GM19025 (cell line): Measurements from ENCODE around the gene DVL3.
A peak's percentile ranks its signal among the peaks of the same experiment; 100 is the strongest.

Source experiments
- ATAC-seq: cut with Tn5 transposase; IDR thresholded peaks from one replicate; pipeline ENCODE4 v1.9.1; 2021; ENCODE audit warnings: mild to moderate bottlenecking, low read depth, moderate library complexity; ENCODE audit not compliant: unreplicated experiment

Gene DVL3

GRCh38 chr3:184175981-184176376 lies 20.8 kb downstream of the DVL3 start:
- no peak for ATAC-seq

DNA sequence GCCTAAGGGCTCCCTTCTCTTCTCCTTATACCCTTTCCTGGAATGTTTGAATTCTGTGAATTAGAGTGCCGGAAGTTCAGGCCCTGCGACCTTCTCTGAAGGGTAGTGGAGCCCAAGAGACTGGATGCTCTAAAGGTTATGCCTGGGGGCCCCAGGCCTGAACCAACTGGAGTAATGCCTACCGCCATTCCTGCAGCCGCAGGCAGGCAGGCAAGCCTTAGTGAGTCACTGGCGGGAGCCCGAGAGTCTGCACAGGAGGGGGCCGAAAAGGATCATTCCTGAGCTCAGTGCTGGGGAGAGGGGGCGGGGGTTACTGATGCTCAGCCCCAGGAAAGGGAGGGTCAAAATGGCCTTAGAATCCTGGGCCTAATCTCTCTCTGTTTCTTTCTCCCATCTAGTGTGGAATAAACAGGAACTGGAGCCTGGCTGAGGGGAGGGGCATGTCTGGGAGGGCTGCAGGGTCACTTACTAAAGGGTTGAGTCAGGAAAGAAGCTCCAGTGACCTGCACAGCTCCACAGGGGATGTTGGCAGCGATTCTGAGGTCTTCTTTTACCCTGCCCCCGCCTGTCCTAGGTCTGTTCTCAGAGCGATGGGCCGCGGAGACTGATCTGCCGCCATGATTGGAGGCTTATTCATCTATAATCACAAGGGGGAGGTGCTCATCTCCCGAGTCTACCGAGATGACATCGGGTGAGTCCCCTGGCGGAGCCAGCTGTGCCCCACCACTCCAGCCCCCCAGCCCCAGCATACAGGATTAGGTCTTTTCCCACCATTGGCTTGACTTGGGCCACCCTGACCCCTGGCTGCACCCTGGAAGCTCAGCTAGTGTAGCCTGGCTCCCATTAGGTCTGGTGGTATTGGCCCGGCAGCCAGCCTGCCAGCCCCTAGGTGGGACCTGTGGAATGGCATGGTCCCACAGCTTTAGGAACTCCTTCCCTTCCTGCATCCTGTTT lies 21.5 kb downstream of the DVL3 start:
- no peak for ATAC-seq

GRCh38 chr3:184177331-184177731 lies 22.2 kb downstream of the DVL3 start:
- ATAC-seq = no peak

DNA sequence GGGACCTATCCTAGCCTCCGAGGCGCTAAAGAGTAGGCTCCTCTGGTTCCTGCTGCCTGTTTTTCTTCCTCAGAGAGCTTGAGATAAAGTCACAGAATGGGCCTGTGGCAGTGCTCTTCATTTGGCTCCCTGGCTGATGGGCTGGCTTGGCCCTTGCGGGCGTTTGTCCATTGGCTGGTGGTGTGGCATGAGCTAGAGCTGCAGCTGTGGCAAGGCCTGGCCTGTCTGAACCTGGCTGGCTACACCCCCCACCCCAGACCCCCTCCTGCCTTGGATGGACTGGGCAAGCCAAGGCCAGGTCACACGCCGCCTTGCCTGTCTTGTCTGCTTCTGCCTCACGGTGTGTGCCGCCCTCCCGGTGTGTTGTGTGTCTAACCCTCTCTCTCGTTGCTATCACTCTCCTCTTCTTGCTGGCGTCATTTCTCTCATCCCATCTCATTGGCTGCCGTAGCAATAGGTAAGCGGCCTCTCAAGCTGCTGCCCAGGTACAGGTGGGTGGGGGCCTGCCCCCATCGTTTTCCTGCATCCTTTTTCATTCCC lies 22.7 kb downstream of the DVL3 start:
- no peak for ATAC-seq

- ATAC-seq = no peak
Observed at GRCh38 chr3:184178521-184179138, 23.5 kb downstream of the DVL3 start.

GRCh38 chr3:184180165-184180564 lies 25.0 kb downstream of the DVL3 start:
- no peak for ATAC-seq

DNA sequence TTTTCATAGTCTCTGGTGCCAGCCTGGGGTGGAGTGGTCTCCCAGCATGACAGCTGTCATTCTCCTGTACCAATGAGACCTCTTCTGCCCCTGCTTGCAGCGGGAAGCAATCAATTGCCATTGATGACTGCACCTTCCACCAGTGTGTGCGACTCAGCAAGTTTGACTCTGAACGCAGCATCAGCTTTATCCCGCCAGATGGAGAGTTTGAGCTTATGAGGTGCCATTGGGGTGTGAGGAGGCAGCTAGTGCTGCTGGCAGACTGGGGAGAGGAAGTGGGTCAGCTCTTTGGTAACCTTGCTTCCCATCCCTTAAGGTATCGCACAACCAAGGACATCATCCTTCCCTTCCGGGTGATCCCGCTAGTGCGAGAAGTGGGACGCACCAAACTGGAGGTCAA lies 26.4 kb downstream of the DVL3 start:
- no peak for ATAC-seq

GRCh38 chr3:184183679-184184078 lies 28.5 kb downstream of the DVL3 start:
- ATAC-seq = no peak

GRCh38 chr3:184184546-184185230 lies 29.5 kb downstream of the DVL3 start:
- no peak for ATAC-seq

DNA sequence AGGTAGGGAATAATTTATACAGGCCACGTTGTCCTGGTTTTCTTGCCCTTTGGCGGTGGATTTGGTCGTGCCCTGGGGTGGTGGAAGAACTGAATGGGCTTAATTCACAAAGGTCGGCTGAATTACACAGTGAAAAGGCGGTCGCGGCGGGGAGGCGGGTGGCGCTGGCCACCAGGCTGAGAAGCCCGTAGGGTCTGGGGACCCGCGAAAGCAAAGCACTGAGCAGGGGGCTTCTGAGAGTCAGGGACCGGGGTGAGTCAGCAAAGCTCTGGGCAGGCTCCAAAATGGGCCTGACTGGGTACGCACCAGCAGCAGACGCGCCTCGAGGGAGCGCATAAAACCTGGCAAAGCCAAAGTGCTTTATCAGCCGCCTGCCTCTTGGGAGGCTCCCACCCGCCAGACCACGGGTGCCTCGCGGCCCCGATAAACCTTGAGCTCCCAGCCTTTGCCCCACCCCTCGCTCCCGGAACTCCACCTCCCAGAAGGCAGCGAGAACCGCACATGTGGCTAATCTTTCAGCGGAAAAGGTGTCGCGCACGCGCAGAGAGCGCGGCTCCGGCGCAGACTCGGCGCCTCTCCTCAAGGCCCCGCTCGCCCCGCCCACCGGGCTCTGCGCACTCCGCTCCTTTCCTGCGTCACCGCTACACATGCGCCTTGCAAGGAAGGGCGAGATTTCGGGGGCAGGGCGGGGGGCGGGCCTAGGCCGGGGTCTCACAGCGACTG lies 30.4 kb downstream of the DVL3 start:
- peak; percentile 87 for ATAC-seq

DNA sequence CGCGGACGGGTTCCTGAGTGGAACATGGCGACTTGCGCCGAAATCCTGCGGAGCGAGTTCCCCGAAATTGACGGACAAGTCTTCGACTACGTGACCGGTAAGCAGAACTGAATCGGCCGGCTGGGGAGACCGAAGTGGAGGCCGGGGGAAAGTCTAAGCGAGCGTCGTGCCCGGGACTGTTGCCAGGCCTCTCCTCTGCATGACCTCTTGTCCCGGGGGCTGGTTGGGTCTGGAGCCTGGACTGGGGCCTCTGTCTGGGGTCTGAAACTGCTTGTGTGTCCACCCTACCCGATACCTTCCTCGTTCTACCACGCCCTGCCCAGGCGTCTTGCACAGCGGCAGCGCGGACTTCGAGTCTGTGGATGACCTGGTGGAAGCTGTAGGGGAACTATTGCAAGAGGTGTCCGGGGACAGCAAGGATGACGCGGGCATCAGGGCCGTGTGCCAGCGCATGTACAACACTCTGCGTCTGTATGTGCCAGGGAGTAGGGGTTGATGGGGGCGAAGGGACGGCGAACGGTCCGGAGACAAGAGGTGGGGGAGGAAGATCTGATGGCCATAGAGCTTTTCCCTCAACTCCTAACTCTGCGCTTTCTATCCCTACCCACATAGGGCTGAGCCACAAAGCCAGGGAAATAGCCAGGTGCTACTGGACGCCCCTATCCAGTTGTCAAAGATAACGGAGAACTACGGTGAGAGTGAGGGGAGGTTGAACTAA lies 31.2 kb downstream of the DVL3 start, which contains the start of gene ABCF3:
TSS of gene ABCF3 (plus strand) at position 16 of the 718 bp plus-strand sequence. CDS start at position 25, 9 bp downstream.
- ATAC-seq = peak; percentile 16

DNA sequence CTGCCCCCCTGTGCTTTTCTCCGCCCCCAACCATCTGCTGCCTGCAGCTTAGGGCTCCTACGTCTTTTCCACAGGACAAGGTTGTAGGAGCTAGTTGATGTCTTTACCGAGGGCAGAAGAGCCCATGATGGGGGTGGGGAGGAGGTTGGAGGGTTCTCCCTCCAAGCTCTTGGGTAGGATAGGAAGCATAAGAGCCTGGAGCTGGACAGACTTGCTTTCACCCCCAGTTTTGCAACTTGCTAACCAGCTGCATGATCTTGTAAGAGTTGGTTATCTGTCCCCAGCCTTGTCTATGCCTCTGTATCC lies 31.7 kb downstream of the DVL3 start:
- ATAC-seq = no peak

DNA sequence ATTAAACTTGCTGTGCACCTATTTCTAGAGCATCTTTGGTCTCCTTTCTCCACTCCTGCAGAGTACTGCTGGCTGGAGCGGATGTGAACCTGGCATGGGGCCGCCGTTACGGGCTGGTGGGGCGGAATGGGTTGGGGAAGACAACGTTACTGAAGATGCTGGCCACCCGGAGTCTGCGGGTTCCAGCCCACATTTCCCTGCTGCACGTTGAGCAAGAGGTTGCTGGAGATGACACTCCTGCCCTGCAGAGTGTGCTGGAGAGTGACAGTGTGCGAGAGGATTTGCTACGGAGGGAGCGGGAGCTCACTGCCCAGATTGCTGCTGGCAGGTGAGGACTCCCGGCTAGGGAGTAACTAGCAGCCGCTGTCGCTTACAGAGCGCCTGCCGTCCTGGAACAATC lies 32.9 kb downstream of the DVL3 start:
- ATAC-seq = no peak

GRCh38 chr3:184189421-184189820 lies 34.2 kb downstream of the DVL3 start:
- ATAC-seq = no peak

- no peak for ATAC-seq
Observed at GRCh38 chr3:184192889-184193288, 37.7 kb downstream of the DVL3 start.

DNA sequence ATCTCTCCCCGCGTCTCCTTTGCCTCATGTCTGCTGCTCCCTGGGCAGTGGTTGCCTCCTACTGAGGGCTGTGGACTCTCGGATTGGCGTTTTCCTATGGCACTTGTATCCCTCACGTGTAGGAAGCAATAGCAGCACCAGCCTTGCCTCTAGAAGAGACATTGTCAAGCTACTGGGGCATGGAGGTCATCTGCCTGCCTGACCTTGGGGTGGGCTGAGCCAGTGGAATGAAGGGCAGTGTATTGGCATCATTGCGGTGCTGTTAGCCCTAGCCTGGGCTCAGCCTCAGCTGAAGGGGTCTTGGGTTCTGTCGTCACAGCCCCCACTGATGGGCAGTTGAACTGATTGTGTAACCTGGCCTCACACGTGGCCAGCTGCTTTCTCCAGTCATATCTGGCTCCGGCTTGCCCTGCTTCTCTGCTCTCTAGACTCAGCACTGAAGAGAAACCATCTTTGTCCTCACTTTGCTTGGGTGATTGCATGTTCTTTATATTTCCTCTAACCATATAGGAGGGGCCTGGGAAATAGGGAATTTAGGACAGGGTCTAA lies 38.9 kb downstream of the DVL3 start:
- no peak for ATAC-seq

DNA sequence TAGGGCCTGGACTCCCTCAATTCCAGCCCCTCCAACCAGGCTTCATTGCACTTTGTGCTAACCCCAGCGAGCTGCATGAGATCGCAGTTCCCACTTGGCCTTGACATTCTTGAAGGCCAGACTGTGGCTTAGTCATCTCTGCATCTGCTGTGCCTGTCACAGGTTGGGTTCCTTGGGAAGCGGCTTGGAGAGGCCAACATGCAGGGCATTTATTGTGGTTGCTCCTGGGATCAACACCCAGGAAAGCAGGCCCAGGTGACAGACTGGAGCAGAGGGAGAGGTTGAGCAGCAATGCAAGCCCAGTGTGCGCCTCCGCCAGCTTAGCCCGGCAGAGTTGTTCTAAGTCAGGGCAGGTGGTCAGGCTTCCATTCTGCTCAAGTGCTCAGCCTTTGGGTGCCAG lies 41.4 kb downstream of the DVL3 start:
- no peak for ATAC-seq

- no peak for ATAC-seq
Observed at GRCh38 chr3:184198509-184198908, 43.3 kb downstream of the DVL3 start.

GRCh38 chr3:184200825-184201224 lies 45.6 kb downstream of the DVL3 start:
- ATAC-seq = no peak

- no peak for ATAC-seq
Observed at GRCh38 chr3:184203526-184203925, 48.3 kb downstream of the DVL3 start.
